Right kidney (tissue), 1 donor: ENCODE data around the gene UBTF.

Experiments
- DNase-seq: peaks from one replicate; pipeline ENCODE4 v3.0.0-alpha.2; 2016

UBTF gene

GRCh38 chr17:44198721-44199552, 20.5 kb downstream of the UBTF start:
- peak; percentile 76 for DNase-seq

GRCh38 chr17:44197980-44198720, 21.3 kb downstream of the UBTF start:
- peak; percentile 34 for DNase-seq

DNA sequence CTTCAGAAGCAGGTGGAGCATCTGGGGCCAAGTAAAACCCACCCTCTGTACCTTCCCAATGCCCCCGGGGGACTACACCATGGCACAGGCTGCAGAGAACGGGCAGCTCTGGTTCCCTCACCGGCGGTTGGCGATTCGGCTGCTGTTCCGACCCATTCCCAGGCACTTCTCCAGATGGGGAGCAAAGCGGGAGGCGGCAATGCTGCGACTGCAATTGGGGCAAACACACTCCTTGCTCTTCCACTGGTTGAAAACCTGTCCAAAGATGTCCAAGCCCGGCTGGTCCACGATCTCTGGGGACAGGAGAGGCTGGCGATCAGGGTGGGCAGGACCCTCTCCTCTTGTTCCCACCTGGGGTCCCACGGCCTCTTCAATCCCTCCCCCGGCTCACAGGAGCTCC, 22.4 kb downstream of the UBTF start:
- no peak for DNase-seq

- DNase-seq, result no peak
Observed at GRCh38 chr17:44193326-44194084, 26.0 kb downstream of the UBTF start.

GRCh38 chr17:44192750-44193149, 26.7 kb downstream of the UBTF start:
- DNase-seq, result no peak

DNA sequence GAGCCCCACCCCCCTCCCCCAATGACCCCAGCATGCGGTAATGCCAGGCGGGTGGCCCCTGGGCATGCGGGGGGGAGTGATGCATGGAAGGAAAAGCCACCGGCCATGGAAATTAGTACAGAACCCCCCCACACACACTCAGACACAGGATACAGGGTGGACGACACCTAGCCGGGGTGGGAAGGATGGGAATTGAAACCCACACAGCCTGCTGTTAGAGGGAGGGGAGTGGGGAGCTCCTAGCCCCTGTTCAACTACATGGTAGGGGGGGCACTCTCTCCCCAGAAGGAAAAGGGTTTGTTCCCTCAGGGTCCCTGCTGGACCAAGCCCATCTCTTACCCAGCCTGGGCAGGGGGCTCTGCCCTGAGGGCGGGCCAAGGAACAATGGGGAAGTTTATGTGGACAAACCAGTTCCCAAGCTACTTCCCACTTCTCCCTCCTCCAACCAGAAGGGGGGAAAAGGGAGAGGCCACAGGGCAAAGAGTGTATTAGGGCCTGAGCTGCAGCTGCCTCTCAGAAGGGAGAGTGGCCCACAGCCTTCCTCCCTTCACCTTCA, 27.5 kb downstream of the UBTF start:
- DNase-seq, result no peak

DNA sequence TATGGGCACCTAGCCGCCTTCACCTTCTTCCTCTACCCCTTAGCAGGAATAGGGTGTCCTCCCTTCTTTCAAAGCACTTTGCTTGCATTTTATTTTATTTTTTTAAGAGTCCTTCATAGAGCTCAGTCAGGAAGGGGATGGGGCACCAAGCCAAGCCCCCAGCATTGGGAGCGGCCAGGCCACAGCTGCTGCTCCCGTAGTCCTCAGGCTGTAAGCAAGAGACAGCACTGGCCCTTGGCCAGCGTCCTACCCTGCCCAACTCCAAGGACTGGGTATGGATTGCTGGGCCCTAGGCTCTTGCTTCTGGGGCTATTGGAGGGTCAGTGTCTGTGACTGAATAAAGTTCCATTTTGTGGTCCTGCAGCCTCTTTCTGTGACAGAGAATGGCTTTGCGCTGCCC, 28.1 kb downstream of the UBTF start:
- no peak for DNase-seq

- no peak for DNase-seq
Observed at GRCh38 chr17:44190481-44190880, 29.0 kb downstream of the UBTF start.

DNA sequence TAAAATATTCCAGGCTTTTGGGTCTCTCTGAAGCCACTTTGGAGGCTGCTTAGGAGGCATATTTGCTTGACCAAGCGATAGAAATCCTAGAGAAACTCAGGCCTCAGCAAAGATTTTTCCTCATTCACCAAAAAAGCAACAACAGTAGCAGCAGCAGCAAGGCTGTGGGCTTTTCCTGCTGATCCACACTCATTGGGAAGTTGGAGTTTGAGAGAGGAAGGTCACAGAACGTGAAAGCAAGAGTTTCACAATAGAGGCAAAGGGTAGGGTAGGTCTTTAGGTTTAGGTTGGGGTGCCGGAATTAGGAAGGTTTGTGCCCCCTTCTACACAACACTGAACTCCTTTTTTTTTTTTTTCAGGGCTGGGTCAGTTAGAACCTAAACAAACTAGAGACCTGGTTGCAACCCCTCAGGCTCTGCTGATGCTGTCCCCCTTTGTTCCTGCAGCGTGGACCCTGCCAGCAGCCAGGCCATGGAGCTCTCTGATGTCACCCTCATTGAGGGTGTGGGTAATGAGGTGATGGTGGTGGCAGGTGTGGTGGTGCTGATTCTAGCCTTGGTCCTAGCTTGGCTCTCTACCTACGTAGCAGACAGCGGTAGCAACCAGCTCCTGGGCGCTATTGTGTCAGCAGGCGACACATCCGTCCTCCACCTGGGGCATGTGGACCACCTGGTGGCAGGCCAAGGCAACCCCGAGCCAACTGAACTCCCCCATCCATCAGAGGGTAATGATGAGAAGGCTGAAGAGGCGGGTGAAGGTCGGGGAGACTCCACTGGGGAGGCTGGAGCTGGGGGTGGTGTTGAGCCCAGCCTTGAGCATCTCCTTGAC, 30.7 kb downstream of the UBTF start:
- DNase-seq, result no peak

DNA sequence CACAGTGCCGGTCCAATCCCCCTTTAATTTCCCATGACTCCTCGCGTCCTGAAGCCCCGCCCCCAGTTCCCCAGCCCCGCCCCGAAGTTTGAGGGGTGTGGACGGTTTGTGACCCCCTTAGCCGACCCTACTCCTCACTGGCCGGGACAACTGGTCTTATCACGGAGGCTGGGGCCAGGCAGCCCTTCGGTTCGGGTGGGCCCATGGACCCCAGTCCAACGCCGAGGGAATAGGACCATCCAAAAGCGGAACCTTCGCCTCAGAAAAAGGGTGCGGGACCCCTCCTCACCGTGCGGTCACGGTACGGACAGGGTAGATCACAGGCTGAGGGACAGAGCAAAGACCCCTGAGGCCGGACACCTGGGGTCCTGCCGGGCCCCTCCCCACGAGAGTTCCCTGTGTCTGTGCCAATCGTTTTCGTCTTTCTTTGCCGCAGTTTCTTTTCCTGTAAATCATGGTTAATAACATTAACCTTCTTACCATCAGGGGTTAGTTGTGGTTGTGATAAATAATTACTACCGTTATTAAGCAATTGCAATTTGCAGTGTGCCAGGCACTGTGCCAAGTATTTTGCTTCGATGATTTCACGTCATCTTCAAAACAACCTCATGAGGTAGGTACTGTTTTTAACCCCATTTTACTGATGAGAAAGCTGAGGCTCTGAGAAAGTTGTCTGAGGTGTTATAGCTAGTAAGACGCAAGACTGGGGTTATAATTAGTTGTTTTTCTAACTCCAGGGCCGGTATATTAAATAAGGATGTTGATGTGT, 32.2 kb downstream of the UBTF start:
- no peak for DNase-seq

DNA sequence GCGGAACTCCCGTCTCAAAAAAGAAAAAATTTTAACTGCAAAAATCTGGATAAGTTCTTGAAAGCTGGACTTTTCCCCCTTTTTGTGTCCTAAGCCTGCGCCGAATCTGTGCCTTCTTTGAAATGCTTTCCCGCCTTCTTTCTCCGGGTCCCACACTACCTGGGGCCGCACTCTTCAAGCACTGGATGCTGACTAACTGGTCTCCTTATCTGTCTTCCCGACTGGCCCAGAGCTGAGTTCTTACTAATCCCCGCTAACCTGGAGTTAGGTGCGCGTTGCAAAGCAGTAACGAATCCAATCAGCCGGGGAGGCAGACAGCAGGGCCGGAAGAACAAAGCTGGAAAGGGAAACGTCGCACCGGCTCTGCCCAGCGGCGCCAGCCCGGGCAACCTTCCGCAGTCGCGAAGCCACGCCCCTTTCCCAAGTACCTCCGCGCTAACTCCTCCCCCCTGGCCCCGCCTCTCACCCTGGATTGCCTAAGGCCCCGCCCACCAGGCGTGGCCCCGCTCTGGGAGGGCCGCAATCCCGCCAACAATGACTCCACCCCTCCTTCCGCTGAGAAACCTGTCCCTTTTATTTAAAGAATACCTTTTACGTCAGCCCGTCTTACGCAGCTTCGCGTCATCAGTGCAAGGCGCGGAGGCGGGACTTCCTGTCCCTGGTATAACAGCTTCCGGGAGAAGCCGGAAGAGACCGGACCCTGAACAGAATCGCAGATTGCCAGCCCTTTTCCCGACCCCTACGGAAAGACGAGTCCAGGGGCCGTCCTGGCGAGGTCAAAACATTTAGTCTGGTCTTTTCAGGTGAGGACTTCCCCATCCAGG, 33.0 kb downstream of the UBTF start, which contains the start of gene TMUB2:
Gene TMUB2, plus strand, starts transcription at position 666 of the 824 bp plus-strand sequence. CDS start 737 bp downstream, outside the sequence.
- DNase-seq, result peak; percentile 97

DNA sequence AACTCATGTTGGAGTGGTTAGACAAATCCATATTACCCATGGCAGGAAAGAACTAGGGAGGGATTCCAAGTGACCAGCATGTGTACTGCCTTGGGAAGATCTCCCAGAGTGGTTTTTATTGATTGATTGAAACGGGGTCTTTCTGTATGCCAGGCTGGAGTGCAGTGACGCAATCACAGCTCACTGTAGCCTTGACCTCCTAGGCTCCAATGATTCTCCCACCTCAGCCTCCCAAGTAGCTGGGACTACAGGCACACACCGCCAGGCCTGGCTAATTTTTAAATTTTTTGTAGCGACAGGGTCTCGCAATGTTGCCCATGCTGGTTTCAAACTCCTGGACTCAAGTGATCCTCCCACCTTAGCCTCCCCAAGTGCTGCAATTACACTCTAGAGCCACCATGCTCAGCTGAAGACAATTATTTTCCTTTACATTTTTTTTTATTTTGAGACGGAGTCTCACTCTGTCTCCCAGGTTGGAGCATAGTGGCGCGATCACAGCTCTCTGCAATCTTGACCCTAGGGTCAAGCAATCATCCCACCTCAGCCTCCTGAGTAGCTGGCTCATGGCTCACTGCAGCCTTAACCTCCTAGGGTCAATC, 35.2 kb downstream of the UBTF start:
- DNase-seq, result no peak

GRCh38 chr17:44183024-44183423, 36.5 kb downstream of the UBTF start:
- no peak for DNase-seq

DNA sequence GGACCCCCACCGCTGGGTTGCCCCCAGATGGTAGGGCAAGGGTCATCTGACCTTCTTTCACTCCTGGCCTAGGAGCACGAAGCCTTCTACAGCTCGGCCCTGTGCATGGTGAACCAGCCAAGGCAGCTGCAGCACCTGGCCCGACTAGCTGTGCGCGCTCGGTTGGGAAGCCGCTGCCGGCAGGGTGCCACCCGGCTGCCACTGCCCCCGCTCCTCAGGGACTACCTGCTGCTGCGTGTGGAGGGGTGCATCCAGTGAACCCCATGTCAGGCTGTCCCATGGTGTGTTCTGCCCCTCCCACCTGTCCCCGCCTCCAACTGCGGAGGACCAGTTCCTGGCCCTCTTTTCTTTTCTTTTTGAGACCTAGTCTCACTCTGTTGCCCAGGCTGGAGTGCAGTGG, 41.3 kb downstream of the UBTF start:
- no peak for DNase-seq

DNA sequence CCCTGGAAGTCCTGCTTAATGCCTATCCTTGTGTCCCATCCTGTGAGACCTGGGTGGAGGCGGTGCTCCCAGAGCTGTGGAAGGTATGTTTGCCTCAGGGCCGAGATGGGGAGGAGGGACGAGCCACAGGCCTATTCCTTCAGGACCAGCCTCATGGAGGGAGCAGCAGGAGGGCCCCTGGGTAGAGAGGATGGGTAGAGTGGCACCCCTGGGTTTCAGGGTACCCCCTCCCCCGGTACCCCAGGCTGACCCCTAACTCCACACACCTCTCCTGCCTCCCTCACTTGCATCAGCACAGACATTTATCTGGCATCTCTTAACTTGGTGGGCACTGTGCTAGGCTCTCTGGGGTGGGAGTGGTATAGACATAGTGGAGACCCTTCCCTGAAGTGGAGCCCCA, 41.8 kb downstream of the UBTF start:
- no peak for DNase-seq

- DNase-seq, result no peak
Observed at GRCh38 chr17:44176671-44177501, 42.6 kb downstream of the UBTF start.

DNA sequence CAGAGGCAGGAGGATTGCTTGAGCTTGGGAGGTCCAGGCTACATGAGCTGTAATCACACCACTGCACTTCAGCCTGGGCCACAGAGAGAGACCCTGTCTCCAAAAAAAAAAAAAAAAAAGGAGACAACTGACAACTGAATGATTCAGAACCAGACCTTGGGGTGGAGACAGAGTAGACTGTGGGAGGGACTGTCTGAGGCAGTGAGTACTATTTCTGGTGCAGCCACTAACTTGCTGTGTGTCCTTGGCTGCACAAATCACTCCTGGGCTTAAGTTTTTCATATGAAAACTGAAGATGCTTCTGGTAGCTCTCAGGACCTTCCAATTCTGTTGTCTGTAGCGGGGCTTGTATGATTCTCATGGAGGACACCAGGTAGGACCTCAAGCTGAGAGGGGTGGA, 43.2 kb downstream of the UBTF start:
- DNase-seq, result no peak

- DNase-seq, result no peak
Observed at GRCh38 chr17:44174427-44174826, 45.0 kb downstream of the UBTF start.
